H1 (cell line): ENCODE results near the gene PTPN21. TPM values are rescaled to one million over a fixed set of nuclear protein-coding genes. Genes with fewer than 3 reads are reported as not detected.

Experiments used
- CTCF ChIA-PET: fragments of 300-600 bp; sonication (Branson Sonifier 250); formaldehyde crosslinking; loops from one replicate; lab custom pipeline; 2021; ENCODE audit not compliant: partially characterized antibody; lab: Charles Lee
- POLR2A ChIA-PET: fragments of 300-600 bp; sonication (Branson Sonifier 250); formaldehyde crosslinking; loops from one replicate; lab custom pipeline; 2021; ENCODE audit warnings: inconsistent platforms; ENCODE audit not compliant: partially characterized antibody; lab: Charles Lee
- DNase-seq, 2 experiments: peaks; one replicate each; pipeline versions ENCODE4 v3.0.0 to v3.0.0-alpha.2; 2010 to 2022; ENCODE audit warnings: low spot score in 2 of 2, low read depth in 1 of 2, mixed read lengths in 1 of 2
- FAIRE-seq: peaks from 2 replicates; lab custom pipeline; 2011; peaks lifted over from hg19 to GRCh38; lab: Jason Lieb, UNC
- H2AFZ ChIP-seq: 2 replicates; pipeline ENCODE4 v1.8.1; 2012; ENCODE audit warnings: low read length, inconsistent platforms
- H2AK5ac ChIP-seq: 2 replicates; pipeline ENCODE4 v1.6.1; 2013; ENCODE audit warnings: low read depth, low read length
- H2BK120ac ChIP-seq: replicated peaks from 2 replicates; pipeline ENCODE3; 2013; ENCODE audit warnings: low read depth, low read length, inconsistent platforms
- H2BK12ac ChIP-seq: 2 replicates; pipeline ENCODE4 v1.6.1; 2013; ENCODE audit warnings: low read depth, low read length
- H2BK15ac ChIP-seq: 2 replicates; pipeline ENCODE4 v1.6.1; 2013; ENCODE audit warnings: low read length
- H2BK20ac ChIP-seq: 2 replicates; pipeline ENCODE4 v1.6.1; 2013; ENCODE audit warnings: low read length
- H2BK5ac ChIP-seq: 2 replicates; pipeline ENCODE4 v1.6.1; 2013; ENCODE audit warnings: low read depth, low read length
- H3K14ac ChIP-seq: 2 replicates; pipeline ENCODE4 v1.6.1; 2013; ENCODE audit warnings: inconsistent platforms; ENCODE audit not compliant: insufficient read length
- H3K18ac ChIP-seq: 2 replicates; pipeline ENCODE4 v1.6.1; 2013; ENCODE audit warnings: low read length; ENCODE audit errors: extremely low read depth
- H3K23ac ChIP-seq: 2 replicates; pipeline ENCODE4 v1.6.1; 2013; ENCODE audit warnings: inconsistent platforms; ENCODE audit not compliant: insufficient read length
- H3K23me2 ChIP-seq: 2 replicates; pipeline ENCODE4 v1.6.1; 2013; ENCODE audit warnings: low read depth, low read length
- H3K27ac ChIP-seq: 2 replicates; pipeline ENCODE4 v1.6.1; 2011; ENCODE audit warnings: low read depth, low read length, inconsistent platforms
- H3K27me3 ChIP-seq, 4 experiments: replicated peaks in 1 of 4; 1 replicate in 1 of 4; 2 replicates in 3 of 4; pipeline versions ENCODE4 v1.6.1 to v1.8.1; 2011 to 2013; ENCODE audit warnings: low read length in 3 of 4, mild to moderate bottlenecking in 3 of 4, inconsistent platforms in 2 of 4, mixed read lengths in 2 of 4, moderate library complexity in 1 of 4; ENCODE audit not compliant: control insufficient read depth in 3 of 4, insufficient read depth in 3 of 4; ENCODE audit errors: extremely low read depth in 1 of 4
- H3K36me3 ChIP-seq, 4 experiments: 2 replicates each; pipeline versions ENCODE4 v1.6.1 to v1.8.1; 2011 to 2013; ENCODE audit warnings: mild to moderate bottlenecking in 4 of 4, low read length in 3 of 4, moderate library complexity in 2 of 4, control low read depth in 1 of 4, inconsistent platforms in 1 of 4; ENCODE audit not compliant: insufficient read depth in 4 of 4, control insufficient read depth in 2 of 4
- H3K4ac ChIP-seq: replicated peaks from 2 replicates; pipeline ENCODE3; 2013; ENCODE audit warnings: low read length, low read depth, mixed read lengths, inconsistent platforms; ENCODE audit not compliant: insufficient read length
- H3K4me1 ChIP-seq, 4 experiments: replicated peaks in 1 of 4; 1 replicate in 1 of 4; 2 replicates in 3 of 4; pipeline versions ENCODE4 v1.6.1 to v1.8.1; 2011 to 2013; ENCODE audit warnings: low read length in 3 of 4, inconsistent platforms in 2 of 4, mixed read lengths in 1 of 4; ENCODE audit not compliant: insufficient read depth in 4 of 4, control insufficient read depth in 3 of 4
- H3K4me2 ChIP-seq, 2 experiments: 2 replicates each; pipeline versions ENCODE4 v1.6.1 to v1.8.1; 2011 to 2013; ENCODE audit warnings: low read depth in 2 of 2, low read length in 2 of 2, control low read depth in 1 of 2, inconsistent platforms in 1 of 2, mild to moderate bottlenecking in 1 of 2; ENCODE audit not compliant: insufficient read depth in 1 of 2
- H3K4me3 ChIP-seq, 4 experiments: fragments of 200-600, 300-600 bp in 1 of 4; sonication (generic), shearing (Covaris generic), sonication (Bioruptor Twin) in 1 of 4; 2 replicates each; pipeline versions ENCODE4 v1.5.1 to v1.8.1; 2011 to 2016; ENCODE audit warnings: low read length in 4 of 4, low read depth in 3 of 4, control low read depth in 2 of 4, inconsistent platforms in 2 of 4, mild to moderate bottlenecking in 2 of 4, mixed read lengths in 1 of 4, moderate library complexity in 1 of 4; ENCODE audit not compliant: insufficient read depth in 2 of 4; ENCODE audit errors: extremely low read depth in 1 of 4
- H3K56ac ChIP-seq: replicated peaks from 2 replicates; pipeline ENCODE3; 2013; ENCODE audit warnings: low read depth, mild to moderate bottlenecking, mixed read lengths, low read length, inconsistent platforms; ENCODE audit not compliant: insufficient read length
- H3K79me1 ChIP-seq: 2 replicates; pipeline ENCODE4 v1.6.1; 2013; ENCODE audit warnings: low read depth, low read length, control low read depth
- H3K79me2 ChIP-seq, 2 experiments: 2 replicates each; pipeline versions ENCODE4 v1.6.1 to v1.8.1; 2012 to 2013; ENCODE audit warnings: low read length in 2 of 2, mild to moderate bottlenecking in 2 of 2, inconsistent platforms in 1 of 2; ENCODE audit not compliant: insufficient read depth in 2 of 2, control insufficient read depth in 1 of 2
- H3K9ac ChIP-seq, 4 experiments: replicated peaks in 1 of 4; 1 replicate in 1 of 4; 2 replicates in 3 of 4; pipeline versions ENCODE4 v1.6.1 to v1.8.1; 2011 to 2013; ENCODE audit warnings: low read depth in 3 of 4, low read length in 3 of 4, control low read depth in 2 of 4, mild to moderate bottlenecking in 2 of 4, moderate library complexity in 2 of 4, inconsistent platforms in 1 of 4; ENCODE audit errors: extremely low read depth in 1 of 4
- H3K9me3 ChIP-seq, 2 experiments: 2 replicates each; pipeline versions ENCODE4 v1.6.1 to v1.8.1; 2012 to 2013; ENCODE audit warnings: mild to moderate bottlenecking in 2 of 2, moderate library complexity in 2 of 2, control low read depth in 1 of 2, inconsistent platforms in 1 of 2, low read depth in 1 of 2, low read length in 1 of 2, mixed read lengths in 1 of 2; ENCODE audit not compliant: insufficient read depth in 2 of 2
- H4K20me1 ChIP-seq, 2 experiments: replicated peaks in 1 of 2; 2 replicates each; pipeline versions ENCODE3 to v1.8.1; 2011 to 2013; ENCODE audit warnings: inconsistent platforms in 2 of 2, low read length in 2 of 2, mild to moderate bottlenecking in 1 of 2; ENCODE audit not compliant: insufficient read depth in 2 of 2, control insufficient read depth in 1 of 2
- H4K5ac ChIP-seq: 2 replicates; pipeline ENCODE4 v1.6.1; 2013; ENCODE audit warnings: low read length, low read depth, mixed read lengths, inconsistent platforms; ENCODE audit not compliant: insufficient read length
- H4K8ac ChIP-seq: 2 replicates; pipeline ENCODE4 v1.8.0; 2013; ENCODE audit warnings: mild to moderate bottlenecking, moderate library complexity, low read length, inconsistent platforms; ENCODE audit not compliant: insufficient read depth; ENCODE audit errors: extremely low read depth
- H4K91ac ChIP-seq: replicated peaks from 2 replicates; pipeline ENCODE3; 2013; ENCODE audit warnings: low read length, mixed read lengths, inconsistent platforms; ENCODE audit not compliant: insufficient read length
- CTBP2 ChIP-seq: IDR thresholded peaks from 2 replicates; pipeline ENCODE4 v1.7.0; 2011; ENCODE audit warnings: borderline replicate concordance, mild to moderate bottlenecking, moderate library complexity, mixed read lengths, low read length; ENCODE audit not compliant: insufficient read depth, insufficient read length
- KDM4A ChIP-seq: IDR thresholded peaks from one replicate; pipeline ENCODE4 v1.7.1; 2012; ENCODE audit warnings: low read depth, mild to moderate bottlenecking, moderate library complexity, low read length, inconsistent platforms; ENCODE audit not compliant: severe bottlenecking
- PHF8 ChIP-seq: fragments of 200-600 bp; sonication (generic); conservative IDR thresholded peaks from 2 replicates; pipeline ENCODE4 v1.7.1; 2012; ENCODE audit warnings: low read depth, mild to moderate bottlenecking, inconsistent platforms, low read length, moderate library complexity
- ZNF274 ChIP-seq: IDR thresholded peaks from 2 replicates; pipeline ENCODE4 v1.7.0; 2012; ENCODE audit warnings: low read length, borderline replicate concordance; ENCODE audit errors: extremely low read depth
- WGBS, 2 experiments: shearing (Covaris generic) in 1 of 2; methylation state at CpG; one replicate each; pipeline versions ENCODE4 v1.1.6 to v1.1.7; 2013 to 2015; ENCODE audit warnings: low lambda C conversion rate in 2 of 2, mixed read lengths in 2 of 2, inconsistent platforms in 1 of 2, low coverage in 1 of 2, missing lambda C conversion rate in 1 of 2; ENCODE audit not compliant: insufficient replicate concordance in 2 of 2, insufficient coverage in 1 of 2, insufficient read length in 1 of 2; ENCODE audit errors: extremely low coverage in 1 of 2, missing lambda C conversion rate in 1 of 2; 5-methylcytosine and 5-hydroxymethylcytosine counted together
- polyA plus RNA-seq, 7 experiments: library from polyadenylated mRNA; depleted of rRNA in 3 of 7; stranded (reverse) in 5 of 7; unstranded in 2 of 7; fragments of >200 nt in 5 of 7; fragments of 200-250 nt in 2 of 7; gene quantifications; 1 replicate in 5 of 7; 2 replicates in 1 of 7; 4 replicates in 1 of 7; pipeline versions ENCODE4 v1.2.1 to v1.2.3, GENCODE V29; 2011 to 2013; ENCODE audit warnings: missing spikeins in 2 of 7, mixed read lengths in 2 of 7
- total RNA-seq: library from RNA; stranded (reverse); fragmentation: NEBNext Ultra II Directional; extraction: Animal tissue kit (Norgen Biotek cat#: 25700); gene quantifications from 2 replicates; pipeline ENCODE4 v1.2.1, GENCODE V29; 2021
- TF ChIP-seq, protein P1 (sequence below): IDR thresholded peaks from 2 replicates; pipeline ENCODE4 v1.6.1; 2012; ENCODE audit warnings: inconsistent platforms

Gene PTPN21
- total and polyA plus RNA-seq, 2 of the 8 experiments (the other 6 are each of a cell fraction or from before 2014, with no cell fraction given) = 6.5 to 16.1 TPM

DNA sequence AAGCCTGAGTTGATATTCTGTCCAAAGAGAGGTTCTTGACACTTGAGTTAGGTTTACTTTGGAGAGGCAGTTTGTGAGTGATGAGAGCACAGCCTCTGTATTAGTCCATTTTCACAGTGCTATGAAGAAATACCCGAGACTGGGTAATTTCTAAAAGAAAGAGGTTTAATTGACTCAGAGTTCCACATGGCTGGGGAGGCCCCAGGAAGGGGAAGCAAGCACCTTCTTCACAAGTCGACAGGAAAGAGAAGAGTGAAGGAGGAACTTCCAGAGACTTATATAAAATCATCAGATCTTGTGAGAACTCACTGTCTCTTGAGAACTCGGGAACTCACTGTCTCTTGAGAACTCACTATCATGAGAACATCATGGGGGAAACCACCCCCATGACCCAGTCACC, 13.4 kb upstream of the PTPN21 start:
- Histone ChIP-seq H2BK5ac (no peak overlapping the region), H3K18ac (no peak overlapping the region), H4K20me1 (peaks cover 3 to 9% of the 10 kb centered on the region in 2 experiments), H3K9ac (no peak overlapping the region), H3K27ac (no peak overlapping the region), H3K79me2 (peaks cover 0 to 36% of the 10 kb centered on the region in 2 experiments; a peak in 3 of 4 replicates), H2BK15ac (no peak overlapping the region), H3K4me3 (no peak overlapping the region), H2AFZ (no peak overlapping the region), H3K56ac (no peak overlapping the region), H3K4me2 (no peak overlapping the region), H3K79me1 (no peaks in the 10 kb centered on the region; the same call in 1 of the 2 replicates), H3K4ac (no peak overlapping the region), H4K8ac (no peak overlapping the region), H4K91ac (no peak overlapping the region), H3K4me1 (peaks cover 0 to 2% (median 0%) of the 10 kb centered on the region in 4 experiments; a peak in 1 of 7 replicates), H3K9me3 (no peaks in the 10 kb centered on the region), H2BK120ac (no peak overlapping the region), H2BK20ac (no peak overlapping the region), H2BK12ac (no peak overlapping the region), H3K14ac (no peak overlapping the region), H4K5ac (no peak overlapping the region), H3K23me2 (0 out of 2 replicates have a peak, but pooled peaks cover 3% of the 10 kb centered on the region), H2AK5ac (no peak overlapping the region), H3K23ac (no peak overlapping the region), H3K27me3 (no peaks in the 10 kb centered on the region), H3K36me3 (peaks cover 17 to 73% (median 43%) of the 10 kb centered on the region in 4 experiments)
- WGBS, 2 experiments = 93% methylated on average over 3 of the region's 3 CpGs; no CpG with 5 or more reads in 1 of the 2 experiments
- FAIRE-seq = no peak
- CTCF ChIA-PET = interaction anchor here (0.7 kb wide), 1 partner anchor 87 kb away, joined by 3 read pairs; no protein-coding TSS in a partner anchor
- POLR2A ChIA-PET = interaction anchor here (1.6 kb wide), 1 partner anchor 11 kb away, joined by 3 read pairs; no protein-coding TSS in a partner anchor
- TF ChIP-seq, protein P1, sequence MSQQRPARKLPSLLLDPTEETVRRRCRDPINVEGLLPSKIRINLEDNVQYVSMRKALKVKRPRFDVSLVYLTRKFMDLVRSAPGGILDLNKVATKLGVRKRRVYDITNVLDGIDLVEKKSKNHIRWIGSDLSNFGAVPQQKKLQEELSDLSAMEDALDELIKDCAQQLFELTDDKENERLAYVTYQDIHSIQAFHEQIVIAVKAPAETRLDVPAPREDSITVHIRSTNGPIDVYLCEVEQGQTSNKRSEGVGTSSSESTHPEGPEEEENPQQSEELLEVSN = no peak
- TF ChIP-seq CTBP2 (no peak), PHF8 (no peak), KDM4A (no peak), ZNF274 (no peak)
- DNase-seq = no peak
